Fibroblast of the conjunctiva (primary cell): ENCODE results near the gene JARID2.
A peak's percentile ranks its signal among the peaks of the same experiment; 100 is the strongest.

Experiments used
- DNase-seq: peaks from one replicate; pipeline ENCODE4 v3.0.0-alpha.2; 2010; ENCODE audit warnings: low read depth

Gene JARID2

DNA sequence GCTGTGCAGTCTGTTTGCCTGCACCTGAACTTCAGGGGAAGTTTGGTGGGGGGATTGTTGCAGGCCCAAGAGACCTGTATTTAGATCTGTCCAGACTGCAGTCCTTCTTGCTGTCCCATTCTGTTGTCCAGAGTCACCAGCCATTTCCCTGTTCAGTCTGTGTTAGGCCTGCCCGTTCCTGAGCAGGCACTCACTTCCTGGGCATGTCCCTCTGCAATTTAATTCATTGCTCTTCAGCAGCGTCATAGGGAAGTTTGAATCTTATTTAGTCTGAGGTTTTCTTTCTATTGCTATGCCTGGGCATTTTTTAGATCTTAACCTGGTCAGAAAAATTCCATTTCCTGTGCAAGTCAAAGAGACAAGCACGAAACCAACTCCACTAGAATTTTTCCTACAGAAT is 226.8 kb downstream of the JARID2 start:
- DNase-seq = no peak

- no peak for DNase-seq
Observed at GRCh38 chr6:15473174-15473573, 227.3 kb downstream of the JARID2 start.

- no peak for DNase-seq
Observed at GRCh38 chr6:15473741-15474161, 227.9 kb downstream of the JARID2 start.

DNA sequence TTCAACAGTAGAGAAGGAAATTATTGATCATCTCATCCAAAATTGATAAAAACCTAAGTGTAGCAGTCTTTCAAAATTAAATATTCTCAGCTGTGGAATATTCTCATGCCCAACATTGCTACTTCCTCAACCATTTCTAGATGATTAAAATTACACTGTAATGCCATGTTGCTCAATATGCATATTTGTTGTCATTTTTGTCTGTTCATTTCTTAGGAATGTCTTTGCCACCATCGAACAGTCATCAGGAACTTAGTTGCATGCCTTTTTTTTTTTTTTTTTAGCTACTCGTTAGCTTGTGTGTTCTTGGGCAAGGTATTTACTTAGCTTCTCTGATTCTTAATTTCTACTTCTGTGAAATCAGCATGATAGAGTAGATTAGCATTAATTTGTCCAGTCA is 228.3 kb downstream of the JARID2 start:
- no peak for DNase-seq

- DNase-seq = no peak
Observed at GRCh38 chr6:15475261-15475660, 229.4 kb downstream of the JARID2 start.

DNA sequence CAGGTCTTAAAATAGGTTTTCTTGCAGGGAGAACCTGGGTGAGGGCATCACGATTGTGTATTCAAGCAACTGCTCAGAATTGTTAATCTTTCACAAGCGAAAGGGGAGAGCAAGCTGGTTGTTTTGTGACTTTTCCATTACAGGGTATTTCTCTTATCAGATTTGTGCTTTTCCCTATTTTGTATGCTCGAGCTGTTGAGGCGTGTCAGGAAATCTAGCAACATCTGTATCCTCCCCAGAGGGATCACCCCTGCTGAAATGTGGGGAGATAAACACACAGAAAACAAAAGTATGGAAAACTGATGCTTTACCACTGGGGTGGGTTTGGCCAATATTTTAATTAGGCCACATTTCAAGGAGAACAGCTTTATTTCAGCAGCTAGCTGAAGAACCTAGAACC is 230.0 kb downstream of the JARID2 start:
- no peak for DNase-seq

DNA sequence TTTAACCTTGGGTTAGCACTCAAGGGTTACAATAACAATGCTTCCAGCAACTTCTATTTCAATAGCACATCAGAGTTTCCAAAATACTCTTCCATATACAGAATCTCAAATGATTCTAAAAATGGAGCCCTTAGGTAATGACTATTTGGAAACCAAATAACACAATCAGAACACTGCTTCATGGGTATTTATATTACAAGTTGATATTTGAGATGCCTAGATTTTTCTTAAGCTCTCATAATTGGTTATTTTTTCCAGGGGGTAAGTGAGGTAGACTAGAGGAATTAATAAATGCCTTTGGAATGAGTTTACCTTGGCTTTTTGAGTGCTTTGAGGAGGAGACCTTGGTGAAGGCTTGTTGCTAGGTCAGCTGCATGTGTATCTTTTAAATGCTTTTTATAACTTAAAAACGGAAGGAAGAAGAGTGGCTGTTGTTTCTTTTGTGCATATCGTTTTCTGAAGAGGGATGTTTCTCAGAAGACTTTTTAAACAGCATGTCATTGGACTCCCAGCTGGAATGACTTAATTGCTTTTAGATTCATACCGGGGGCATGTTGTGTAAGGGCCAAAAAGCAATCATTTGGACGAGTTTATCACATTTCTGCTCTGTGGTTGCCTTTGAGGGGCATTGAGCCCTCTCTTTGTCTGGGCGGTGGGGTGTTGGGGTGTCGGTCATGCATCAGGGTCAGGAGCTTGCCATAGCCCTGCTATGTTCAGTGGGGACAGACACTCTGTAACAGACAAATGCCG is 230.9 kb downstream of the JARID2 start:
- no peak for DNase-seq

DNA sequence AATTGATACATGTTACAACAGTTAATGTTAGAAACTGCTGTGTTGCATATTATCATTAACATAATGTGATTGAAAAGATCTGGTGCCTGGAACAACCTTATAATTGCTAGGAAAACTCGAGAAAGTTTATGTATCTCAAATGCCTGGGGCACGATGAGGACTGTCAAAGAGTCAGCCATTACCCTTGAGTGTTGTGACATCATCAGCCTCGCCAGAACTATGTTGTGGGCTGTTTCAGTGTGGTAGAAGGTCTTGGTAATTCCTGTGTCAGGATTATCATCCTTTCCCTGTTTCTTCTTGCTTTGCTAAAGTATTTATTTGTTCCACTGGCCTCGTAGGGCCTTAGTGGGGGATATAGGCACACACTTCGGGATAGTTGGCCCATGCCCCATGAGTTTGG is 231.9 kb downstream of the JARID2 start:
- no peak for DNase-seq

GRCh38 chr6:15479761-15480160 is 233.9 kb downstream of the JARID2 start:
- no peak for DNase-seq

GRCh38 chr6:15480525-15480924 is 234.7 kb downstream of the JARID2 start:
- no peak for DNase-seq

- no peak for DNase-seq
Observed at GRCh38 chr6:15481390-15482291, 235.8 kb downstream of the JARID2 start.

GRCh38 chr6:15483060-15483459 is 237.2 kb downstream of the JARID2 start:
- no peak for DNase-seq

DNA sequence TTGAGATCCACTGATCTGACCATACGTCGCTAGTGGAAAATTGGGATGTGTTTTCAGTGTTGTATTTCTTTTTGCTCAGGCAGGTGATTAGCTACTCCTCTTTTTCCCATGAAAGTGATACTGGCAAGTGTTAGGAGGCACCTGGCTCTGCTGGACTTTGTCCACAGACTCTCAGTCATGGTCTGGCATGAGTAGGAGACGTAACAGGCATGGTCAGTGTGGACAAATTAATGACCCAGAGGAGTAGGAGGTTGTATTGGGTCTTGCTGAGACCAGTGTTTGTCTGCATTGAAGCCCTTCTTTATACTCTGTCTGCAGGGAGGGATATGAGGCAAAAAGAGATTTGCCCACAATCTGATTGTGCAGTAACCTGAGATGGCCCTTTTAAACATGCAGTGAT is 238.3 kb downstream of the JARID2 start:
- DNase-seq = no peak

DNA sequence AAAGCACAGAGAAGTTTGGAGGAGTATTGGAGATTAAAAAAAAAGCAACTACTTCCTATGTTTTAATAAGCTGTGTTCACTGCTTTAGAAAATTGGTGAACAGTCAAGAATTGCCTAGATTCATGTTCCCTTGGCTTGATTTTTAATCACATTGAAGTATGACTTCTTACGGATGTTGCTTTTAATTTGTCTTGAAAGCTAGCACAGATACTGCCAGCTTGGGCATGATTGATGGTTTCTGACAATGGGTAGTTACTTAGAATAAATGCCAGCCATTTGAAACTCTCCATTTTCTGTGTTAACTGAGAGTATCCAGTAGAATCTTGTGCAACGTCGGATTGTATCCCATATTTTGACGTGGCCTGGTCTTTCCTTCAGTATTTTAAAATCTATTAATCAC is 239.0 kb downstream of the JARID2 start:
- no peak for DNase-seq

- DNase-seq = no peak
Observed at GRCh38 chr6:15485936-15486335, 240.1 kb downstream of the JARID2 start.

DNA sequence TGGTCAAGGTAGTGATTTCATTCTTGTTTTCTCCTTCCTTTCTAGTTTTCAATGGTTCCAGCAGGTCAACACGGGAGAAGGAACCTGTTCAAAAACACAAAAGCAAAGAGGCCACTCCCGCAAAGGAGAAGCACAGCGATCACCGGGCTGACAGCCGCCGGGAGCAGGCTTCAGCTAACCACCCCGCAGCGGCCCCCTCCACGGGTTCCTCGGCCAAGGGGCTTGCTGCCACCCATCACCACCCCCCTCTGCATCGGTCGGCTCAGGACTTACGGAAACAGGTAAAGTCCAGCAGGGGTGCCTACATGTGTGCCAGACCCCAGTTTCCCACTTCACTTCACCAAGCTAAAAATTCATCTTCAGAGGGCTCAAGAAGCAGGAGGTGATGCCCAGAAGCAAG is 241.4 kb downstream of the JARID2 start:
- no peak for DNase-seq

- DNase-seq = no peak
Observed at GRCh38 chr6:15489261-15489962, 243.5 kb downstream of the JARID2 start.

- DNase-seq = no peak
Observed at GRCh38 chr6:15490242-15491100, 244.6 kb downstream of the JARID2 start.

DNA sequence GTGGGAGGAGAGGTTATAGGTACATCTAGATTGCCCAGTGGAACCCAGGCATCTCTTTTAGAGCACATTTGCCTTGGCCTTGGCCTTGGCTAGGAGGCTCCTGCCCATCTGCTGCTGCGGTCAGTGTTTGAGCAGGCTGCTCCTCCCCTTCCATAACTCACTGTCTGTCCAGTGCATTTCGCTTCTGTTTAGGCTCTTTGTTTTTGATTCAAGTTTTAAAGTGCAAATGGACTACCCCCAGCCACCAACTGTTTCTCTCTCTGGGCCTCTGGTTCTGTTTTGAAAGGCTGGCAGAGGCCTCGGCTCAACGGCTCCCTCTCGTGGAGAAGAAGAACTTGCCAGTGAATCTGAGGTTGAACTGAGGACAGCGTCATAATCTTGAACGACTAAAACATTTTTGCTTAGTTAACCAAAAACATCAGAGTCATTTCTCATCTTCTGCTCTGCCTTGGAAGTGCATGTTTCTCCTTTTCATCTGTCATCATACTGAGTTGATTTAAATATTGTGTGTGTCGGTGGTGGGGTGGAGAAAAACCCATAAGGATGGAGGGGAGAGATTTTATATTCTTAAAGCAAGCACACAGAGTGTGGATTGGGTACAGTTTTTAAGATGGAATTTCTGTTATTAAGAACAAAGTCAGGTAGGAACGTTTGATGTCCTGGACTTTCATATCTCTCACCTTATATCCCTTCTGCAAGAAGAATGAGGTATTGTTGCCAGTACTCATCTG is 245.6 kb downstream of the JARID2 start:
- peak; percentile 62 for DNase-seq

GRCh38 chr6:15491986-15492269 is 246.1 kb downstream of the JARID2 start:
- no peak for DNase-seq

DNA sequence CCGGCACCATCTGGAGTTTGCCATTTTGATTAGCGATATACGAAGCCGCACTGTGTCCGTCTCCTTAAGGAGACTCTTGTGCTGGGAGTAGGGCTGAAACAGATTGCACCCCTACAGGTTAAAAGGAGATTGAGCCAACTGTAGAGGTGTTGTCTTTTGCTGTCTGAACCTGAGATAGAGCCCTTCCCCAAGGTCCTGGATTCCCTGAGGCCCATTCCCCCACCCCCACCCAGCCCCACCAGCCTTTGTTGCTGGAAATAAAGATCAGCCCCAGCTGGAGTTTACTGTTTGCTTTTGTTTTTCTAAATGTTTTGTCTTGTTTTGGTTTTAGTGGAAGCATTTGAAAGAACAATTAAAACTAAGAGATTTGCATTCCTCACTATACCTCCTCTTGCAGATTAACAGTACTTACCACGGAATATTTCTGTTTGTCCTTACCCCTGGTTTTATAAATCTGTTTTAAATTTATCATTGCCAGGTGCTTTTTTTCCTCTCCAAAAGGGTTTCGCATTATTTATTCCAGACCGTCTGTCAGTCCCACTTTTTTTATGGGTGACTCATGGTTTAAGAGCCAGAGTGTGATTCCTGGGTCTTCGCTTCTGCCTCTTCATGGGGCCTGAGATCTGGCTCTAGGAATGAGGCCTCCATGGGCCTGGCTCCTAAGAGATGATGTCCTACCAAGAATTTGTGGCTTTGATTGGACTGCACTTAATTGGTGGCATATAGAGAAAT is 247.7 kb downstream of the JARID2 start:
- DNase-seq = no peak
